Neuronal stem cell (in vitro differentiated cells): ENCODE data around the gene PARD3B.

Experiments used
- DNase-seq: peaks from one replicate; pipeline ENCODE4 v3.0.0-alpha.2; 2013; ENCODE audit warnings: low spot score
- H2AFZ ChIP-seq: one replicate; pipeline ENCODE4 v1.6.1; 2013; ENCODE audit warnings: mild to moderate bottlenecking, low read length, inconsistent platforms
- H2AK5ac ChIP-seq: 2 replicates; pipeline ENCODE4 v1.6.1; 2013; ENCODE audit warnings: low read depth, mild to moderate bottlenecking, inconsistent platforms, low read length, moderate library complexity, mixed read lengths
- H2BK120ac ChIP-seq: 2 replicates; pipeline ENCODE4 v1.6.1; 2013; ENCODE audit warnings: low read depth, mild to moderate bottlenecking, inconsistent platforms, low read length, moderate library complexity, mixed read lengths
- H2BK12ac ChIP-seq: one replicate; pipeline ENCODE4 v1.6.1; 2013; ENCODE audit warnings: low read length, inconsistent platforms
- H2BK15ac ChIP-seq: 2 replicates; pipeline ENCODE4 v1.6.1; 2013; ENCODE audit warnings: mild to moderate bottlenecking, low read length, inconsistent platforms, mixed read lengths
- H2BK5ac ChIP-seq: one replicate; pipeline ENCODE4 v1.6.1; 2013; ENCODE audit warnings: inconsistent platforms, mild to moderate bottlenecking, low read length, moderate library complexity
- H3K14ac ChIP-seq: one replicate; pipeline ENCODE4 v1.6.1; 2013; ENCODE audit warnings: low read length, inconsistent platforms
- H3K18ac ChIP-seq: 2 replicates; pipeline ENCODE4 v1.6.1; 2013; ENCODE audit warnings: low read length, inconsistent platforms
- H3K23ac ChIP-seq: 2 replicates; pipeline ENCODE4 v1.6.1; 2013; ENCODE audit warnings: low read depth, mild to moderate bottlenecking, mixed read lengths, low read length, inconsistent platforms; ENCODE audit not compliant: poor library complexity
- H3K27ac ChIP-seq: replicated peaks from 3 replicates; pipeline ENCODE4 v1.5.1; 2013; ENCODE audit warnings: low read length, inconsistent platforms
- H3K27me3 ChIP-seq, 3 experiments: 2 replicates each; pipeline ENCODE4 v1.6.1; 2013; ENCODE audit warnings: low read length in 3 of 3, mild to moderate bottlenecking in 2 of 3, inconsistent platforms in 1 of 3, low read depth in 1 of 3, mixed read lengths in 1 of 3, moderate library complexity in 1 of 3; ENCODE audit not compliant: control insufficient read depth in 3 of 3, insufficient read depth in 3 of 3
- H3K36me3 ChIP-seq, 2 donors: replicated peaks in 1 of 2; 2 replicates each; pipeline ENCODE4 v1.6.1; 2013; ENCODE audit warnings: low read length in 2 of 2; ENCODE audit not compliant: control insufficient read depth in 2 of 2, insufficient read depth in 2 of 2
- H3K4ac ChIP-seq: 2 replicates; pipeline ENCODE4 v1.6.1; 2013; ENCODE audit warnings: inconsistent platforms, mild to moderate bottlenecking, low read length, moderate library complexity
- H3K4me1 ChIP-seq, 2 donors: 1 replicate in 1 of 2; 2 replicates in 1 of 2; pipeline ENCODE4 v1.6.1; 2013; ENCODE audit warnings: low read length in 2 of 2, low read depth in 1 of 2; ENCODE audit not compliant: control insufficient read depth in 2 of 2, insufficient read depth in 1 of 2
- H3K4me2 ChIP-seq: one replicate; pipeline ENCODE4 v1.6.1; 2013; ENCODE audit warnings: mild to moderate bottlenecking, low read length, inconsistent platforms; ENCODE audit not compliant: insufficient read depth, poor library complexity, severe bottlenecking
- H3K4me3 ChIP-seq, 2 donors: 2 replicates each; pipeline ENCODE4 v1.5.1; 2013; ENCODE audit warnings: low read length in 2 of 2, mild to moderate bottlenecking in 2 of 2, inconsistent platforms in 1 of 2, moderate library complexity in 1 of 2
- H3K79me1 ChIP-seq: one replicate; pipeline ENCODE4 v1.6.1; 2013; ENCODE audit warnings: low read depth, mild to moderate bottlenecking, inconsistent platforms, low read length, moderate library complexity
- H3K9ac ChIP-seq: one replicate; pipeline ENCODE4 v1.6.1; 2013; ENCODE audit warnings: mild to moderate bottlenecking, low read depth, low read length, inconsistent platforms; ENCODE audit not compliant: poor library complexity
- H3K9me3 ChIP-seq, 2 donors: replicated peaks in 1 of 2; 2 replicates each; pipeline versions ENCODE3 to v1.6.1; 2013; ENCODE audit warnings: low read length in 2 of 2, mild to moderate bottlenecking in 2 of 2, inconsistent platforms in 1 of 2, low read depth in 1 of 2, mixed read lengths in 1 of 2, moderate library complexity in 1 of 2; ENCODE audit not compliant: control insufficient read depth in 2 of 2, insufficient read depth in 1 of 2
- H4K8ac ChIP-seq: one replicate; pipeline ENCODE4 v1.6.1; 2013; ENCODE audit warnings: low read depth, mild to moderate bottlenecking, inconsistent platforms, low read length, moderate library complexity
- H4K91ac ChIP-seq: one replicate; pipeline ENCODE4 v1.6.1; 2013; ENCODE audit warnings: low read length, low read depth, mild to moderate bottlenecking, inconsistent platforms; ENCODE audit not compliant: poor library complexity
- WGBS, 2 donors: extraction: QIAGEN DNeasy Blood & Tissue Kit; methylation state at CpG; one replicate each; pipeline ENCODE4 v1.1.7; 2013; ENCODE audit warnings: missing lambda C conversion rate in 2 of 2, mixed read lengths in 1 of 2; ENCODE audit not compliant: insufficient read length in 2 of 2, insufficient replicate concordance in 1 of 2; ENCODE audit errors: extremely low coverage in 2 of 2; 5-methylcytosine and 5-hydroxymethylcytosine counted together

Gene PARD3B

GRCh38 chr2:204849892-204850291, 304.6 kb downstream of the PARD3B start:
- H3K4ac ChIP-seq = no peak overlapping the region

GRCh38 chr2:204850581-204850980, 305.3 kb downstream of the PARD3B start:
- Histone ChIP-seq H3K9me3 (peaks cover 0 to 3% of the 10 kb centered on the region in 2 donors), H3K4me2 (no peak overlapping the region), H4K91ac (no peak overlapping the region), H3K4me1 (no peaks in the 10 kb centered on the region), H3K27me3 (no peaks in the 10 kb centered on the region), H2BK120ac (no peak overlapping the region), H3K79me1 (no peaks in the 10 kb centered on the region), H4K8ac (no peak overlapping the region), H3K36me3 (no peaks in the 10 kb centered on the region), H3K27ac (no peak overlapping the region), H3K4me3 (no peak overlapping the region), H3K23ac (no peak overlapping the region), H2BK15ac (no peak overlapping the region), H3K9ac (no peak overlapping the region), H2AK5ac (no peak overlapping the region), H3K4ac (no peak overlapping the region), H3K14ac (no peak overlapping the region), H2AFZ (no peak overlapping the region), H2BK12ac (no peak overlapping the region), H2BK5ac (no peak overlapping the region), H3K18ac (no peak overlapping the region)
- no peak for DNase-seq
- no CpG with 5 or more reads among the region's 4 CpGs for WGBS, 2 donors

More at GRCh38 chr2:204849892-204850291, 304.6 kb downstream of the PARD3B start:
- Histone ChIP-seq H3K79me1 (no peaks in the 10 kb centered on the region), H2BK120ac (no peak overlapping the region), H3K27me3 (no peaks in the 10 kb centered on the region), H4K8ac (no peak overlapping the region), H2AK5ac (no peak overlapping the region), H3K18ac (no peak overlapping the region), H3K23ac (no peak overlapping the region), H3K4me2 (no peak overlapping the region), H3K27ac (no peak overlapping the region), H2BK15ac (no peak overlapping the region), H3K36me3 (no peaks in the 10 kb centered on the region), H2BK12ac (no peak overlapping the region), H3K9me3 (peaks cover 0 to 1% of the 10 kb centered on the region in 2 donors), H3K9ac (no peak overlapping the region), H4K91ac (no peak overlapping the region), H3K4me3 (no peak overlapping the region), H3K14ac (no peak overlapping the region), H2BK5ac (no peak overlapping the region), H3K4me1 (no peaks in the 10 kb centered on the region), H2AFZ (no peak overlapping the region)
- DNase-seq = no peak
- no CpG with 5 or more reads among the region's 3 CpGs for WGBS, 2 donors

- Histone ChIP-seq H4K91ac (no peak overlapping the region), H2BK12ac (no peak overlapping the region), H2AK5ac (no peak overlapping the region), H3K36me3 (no peaks in the 10 kb centered on the region), H3K4me2 (no peak overlapping the region), H3K4ac (no peak overlapping the region), H3K27ac (no peak overlapping the region), H2AFZ (no peak overlapping the region), H2BK15ac (no peak overlapping the region), H3K14ac (no peak overlapping the region), H2BK5ac (no peak overlapping the region), H3K4me1 (no peaks in the 10 kb centered on the region), H3K4me3 (no peak overlapping the region), H3K27me3 (no peaks in the 10 kb centered on the region), H3K9ac (no peak overlapping the region), H4K8ac (no peak overlapping the region), H2BK120ac (no peak overlapping the region), H3K79me1 (no peaks in the 10 kb centered on the region), H3K23ac (no peak overlapping the region), H3K18ac (no peak overlapping the region), H3K9me3 (peaks cover 0 to 3% of the 10 kb centered on the region in 2 donors)
- WGBS, 2 donors = no CpG with 5 or more reads among the region's 1 CpG
- no peak for DNase-seq
Measured at GRCh38 chr2:204853905-204854304, 308.6 kb downstream of the PARD3B start.

- Histone ChIP-seq H2AK5ac (no peak overlapping the region), H3K36me3 (no peaks in the 10 kb centered on the region), H2BK15ac (no peak overlapping the region), H3K4me3 (no peak overlapping the region), H3K4me2 (no peak overlapping the region), H3K27ac (no peak overlapping the region), H3K27me3 (no peaks in the 10 kb centered on the region), H3K14ac (no peak overlapping the region), H3K9ac (no peak overlapping the region), H3K79me1 (no peaks in the 10 kb centered on the region), H3K4me1 (no peaks in the 10 kb centered on the region), H4K91ac (no peak overlapping the region), H3K9me3 (peaks cover 2 to 4% of the 10 kb centered on the region in 2 donors), H2BK5ac (no peak overlapping the region), H3K18ac (no peak overlapping the region), H2AFZ (no peak overlapping the region), H2BK12ac (no peak overlapping the region), H2BK120ac (no peak overlapping the region), H3K23ac (no peak overlapping the region), H3K4ac (no peak overlapping the region), H4K8ac (no peak overlapping the region)
- WGBS, 2 donors = no CpG with 5 or more reads among the region's 6 CpGs
- DNase-seq = no peak
Measured at GRCh38 chr2:204860274-204860673, 315.0 kb downstream of the PARD3B start.
